Measurements from ENCODE around the gene CCN6. TPM values are rescaled to one million over a fixed set of nuclear protein-coding genes. Genes with fewer than 3 reads are reported as not detected.

Gene CCN6
- total and polyA plus RNA-seq, 7 donors, result not detected

DNA sequence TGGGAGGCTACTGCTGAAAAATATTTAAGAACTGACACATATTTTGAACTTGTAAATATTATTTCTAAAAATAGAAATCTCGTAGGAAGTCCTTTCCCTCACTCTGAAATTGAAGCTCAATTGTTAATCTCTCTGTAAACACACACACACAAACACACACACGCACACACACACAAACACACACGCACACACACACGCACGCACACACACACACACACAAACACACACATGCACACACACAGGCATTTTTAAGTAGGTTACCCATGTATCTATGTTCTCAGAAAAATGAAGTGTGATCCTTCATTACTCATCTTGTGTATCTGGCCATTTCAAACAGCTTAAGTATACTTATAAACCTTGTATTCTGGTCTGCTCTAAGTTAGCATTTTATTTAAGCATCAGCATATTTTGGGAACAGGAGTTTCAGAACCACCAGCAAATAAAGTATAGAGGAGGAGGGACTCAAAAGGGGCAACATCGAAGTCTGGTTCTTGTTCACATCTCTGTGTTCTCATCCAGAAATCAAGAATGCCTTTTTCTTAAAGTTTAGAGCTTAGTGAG is 11.6 kb downstream of the CCN6 start:
- Histone ChIP-seq H3K9me3 (no peaks in the 10 kb centered on the region), H3K4me1 (no peaks in the 10 kb centered on the region), H3K27ac (no peak overlapping the region), H3K4me3 (no peak overlapping the region), H3K27me3 (no peaks in the 10 kb centered on the region), H3K36me3 (peaks cover 0 to 16% (median 2%) of the 10 kb centered on the region in 4 donors)
- no peak for DNase-seq
- intact Hi-C loops (cut with DNase I), result no loop called here
- TF ChIP-seq EP300 (IDR thresholded peaks at IDR 0.05) (no peak), POLR2AphosphoS5 (IDR thresholded peaks at IDR 0.05) (no peak), POLR2A (IDR thresholded peaks at IDR 0.05) (no peak)
- TF ChIP-seq, protein P1, sequence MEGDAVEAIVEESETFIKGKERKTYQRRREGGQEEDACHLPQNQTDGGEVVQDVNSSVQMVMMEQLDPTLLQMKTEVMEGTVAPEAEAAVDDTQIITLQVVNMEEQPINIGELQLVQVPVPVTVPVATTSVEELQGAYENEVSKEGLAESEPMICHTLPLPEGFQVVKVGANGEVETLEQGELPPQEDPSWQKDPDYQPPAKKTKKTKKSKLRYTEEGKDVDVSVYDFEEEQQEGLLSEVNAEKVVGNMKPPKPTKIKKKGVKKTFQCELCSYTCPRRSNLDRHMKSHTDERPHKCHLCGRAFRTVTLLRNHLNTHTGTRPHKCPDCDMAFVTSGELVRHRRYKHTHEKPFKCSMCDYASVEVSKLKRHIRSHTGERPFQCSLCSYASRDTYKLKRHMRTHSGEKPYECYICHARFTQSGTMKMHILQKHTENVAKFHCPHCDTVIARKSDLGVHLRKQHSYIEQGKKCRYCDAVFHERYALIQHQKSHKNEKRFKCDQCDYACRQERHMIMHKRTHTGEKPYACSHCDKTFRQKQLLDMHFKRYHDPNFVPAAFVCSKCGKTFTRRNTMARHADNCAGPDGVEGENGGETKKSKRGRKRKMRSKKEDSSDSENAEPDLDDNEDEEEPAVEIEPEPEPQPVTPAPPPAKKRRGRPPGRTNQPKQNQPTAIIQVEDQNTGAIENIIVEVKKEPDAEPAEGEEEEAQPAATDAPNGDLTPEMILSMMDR (IDR thresholded peaks at IDR 0.05), result no peak
- WGBS, 2 donors, result 57 to 80% methylated on average over 6 of the region's 6 CpGs

DNA sequence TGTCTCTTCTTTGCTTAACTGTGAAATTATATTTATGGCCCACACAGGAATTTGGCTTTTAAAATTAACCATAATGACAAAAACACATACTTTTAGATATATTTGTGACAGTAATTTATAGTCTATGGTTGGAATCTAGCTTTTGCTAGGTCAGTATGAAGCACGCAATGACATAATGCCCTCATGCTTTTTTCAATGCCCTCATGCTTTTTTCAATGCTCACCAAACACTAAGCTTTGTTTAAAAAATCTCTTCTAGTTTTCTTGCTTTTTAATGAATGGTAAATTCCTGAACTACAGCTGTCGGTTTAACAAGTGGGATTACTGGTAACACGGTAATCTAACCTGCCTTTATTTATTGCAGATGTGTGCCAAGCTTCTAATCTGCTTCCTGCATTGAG is 12.7 kb downstream of the CCN6 start:
- 50 to 65% methylated on average over 3 of the region's 3 CpGs for WGBS, 2 donors

GRCh38 chr6:112081569-112081968 is 27.7 kb downstream of the CCN6 start:
- no peak overlapping the region for H3K27ac ChIP-seq
- TF ChIP-seq POLR2A (IDR thresholded peaks at IDR 0.05), result no peak
- TF ChIP-seq EP300 (IDR thresholded peaks at IDR 0.05), result no peak
- no peak for TF ChIP-seq POLR2AphosphoS5 (IDR thresholded peaks at IDR 0.05)
- TF ChIP-seq, protein P1 (IDR thresholded peaks at IDR 0.05), result no peak
- no peaks in the 10 kb centered on the region for H3K27me3 ChIP-seq
- WGBS, 2 donors, result 92 to 96% methylated on average over 4 of the region's 4 CpGs
- intact Hi-C loops (cut with DNase I), result loop anchor here (10.0 kb wide), 1 partner anchor 233 kb away; no protein-coding TSS in a partner anchor
- DNase-seq, result no peak
- H3K36me3 ChIP-seq, result peaks cover 0 to 63% (median 2%) of the 10 kb centered on the region in 4 donors
- no peaks in the 10 kb centered on the region for H3K9me3 ChIP-seq
- H3K4me1 ChIP-seq, result peaks cover 0 to 11% (median 5%) of the 10 kb centered on the region in 4 donors
- H3K4me3 ChIP-seq, result no peak overlapping the region

More for the DNA sequence above, 12.7 kb downstream of the CCN6 start:
- intact Hi-C loops (cut with DNase I), result no loop called here
- TF ChIP-seq, protein P1 (IDR thresholded peaks at IDR 0.05), result no peak
- TF ChIP-seq POLR2AphosphoS5 (IDR thresholded peaks at IDR 0.05) (no peak), EP300 (IDR thresholded peaks at IDR 0.05) (no peak), POLR2A (IDR thresholded peaks at IDR 0.05) (no peak)
- Histone ChIP-seq H3K4me1 (no peaks in the 10 kb centered on the region), H3K27ac (no peak overlapping the region), H3K4me3 (no peak overlapping the region), H3K36me3 (peaks cover 0 to 27% (median 4%) of the 10 kb centered on the region in 4 donors), H3K27me3 (no peaks in the 10 kb centered on the region), H3K9me3 (no peaks in the 10 kb centered on the region)
- no peak for DNase-seq

DNA sequence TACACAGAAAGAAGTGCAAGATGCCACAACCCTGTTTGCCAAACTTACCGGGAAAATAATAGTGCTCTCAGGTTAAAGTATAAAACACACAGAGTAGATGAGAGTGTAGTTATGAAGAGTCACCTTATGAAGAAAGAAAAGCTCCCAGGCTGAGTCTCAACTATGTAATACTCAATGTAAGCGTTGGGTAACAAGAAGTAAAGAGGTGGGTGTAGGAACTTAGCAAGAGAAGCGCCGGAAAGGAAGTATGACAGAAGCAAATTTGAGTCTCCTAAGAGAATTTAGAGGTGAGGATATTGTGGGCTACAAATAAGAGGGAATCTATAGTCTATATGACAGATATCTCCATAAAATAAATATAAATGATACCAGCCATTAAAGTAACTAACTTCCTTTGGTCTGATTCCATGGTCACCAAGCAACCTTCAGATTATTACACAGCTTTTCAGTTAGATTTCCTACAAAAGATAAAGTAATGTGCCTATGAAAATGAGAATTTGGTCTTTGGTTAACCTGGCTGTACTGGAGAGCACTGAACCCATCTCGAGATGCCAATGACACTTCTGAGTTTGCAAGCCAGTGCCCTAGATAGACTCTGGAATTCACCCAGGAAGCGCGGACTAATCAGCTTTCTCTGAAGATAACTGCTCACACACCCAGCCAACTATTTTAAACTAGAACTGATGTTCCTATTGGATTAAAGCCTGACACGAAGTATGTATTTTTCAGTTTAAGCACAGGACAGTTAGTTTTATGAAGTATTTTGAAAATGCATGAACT is 31.6 kb downstream of the CCN6 start:
- H3K9me3 ChIP-seq, result no peaks in the 10 kb centered on the region
- intact Hi-C loops (cut with DNase I), result loop anchor here (5.0 to 10.0 kb wide), 2 partner anchors 67 to 229 kb away; no protein-coding TSS in a partner anchor
- no peak overlapping the region for H3K4me3 ChIP-seq
- DNase-seq, result no peak
- peaks cover 0 to 24% (median 0%) of the 10 kb centered on the region in 4 donors for H3K36me3 ChIP-seq
- H3K27me3 ChIP-seq, result no peaks in the 10 kb centered on the region
- WGBS, 2 donors, result 93 to 95% methylated on average over 8 of the region's 8 CpGs
- peaks cover 0 to 21% (median 9%) of the 10 kb centered on the region in 4 donors for H3K4me1 ChIP-seq
- TF ChIP-seq EP300 (IDR thresholded peaks at IDR 0.05) (no peak), POLR2A (IDR thresholded peaks at IDR 0.05) (no peak), POLR2AphosphoS5 (IDR thresholded peaks at IDR 0.05) (no peak)
- TF ChIP-seq, protein P1 (IDR thresholded peaks at IDR 0.05), result no peak
- H3K27ac ChIP-seq, result no peak overlapping the region

All from sigmoid colon (tissue), 7 donors.